Measurements from ENCODE around the gene ACTA2. TPM values are rescaled to one million over a fixed set of nuclear protein-coding genes. Genes with fewer than 3 reads are reported as not detected.

Gene ACTA2
- polyA plus RNA-seq, 1 experiment = 815 TPM

GRCh38 chr10:88901984-88902789 is 50.4 kb downstream of the ACTA2 start:
- Histone ChIP-seq H3K4me3 (ENCODE audit: low read depth, low read length) (no peak overlapping the region), H3K27ac (ENCODE audit: low read depth, low read length) (no peak overlapping the region), H3K9me3 (ENCODE audit: control insufficient read depth, insufficient read depth, low read length) (no peaks in the 10 kb centered on the region), H3K27me3 (ENCODE audit: control insufficient read depth, insufficient read depth, low read length) (no peaks in the 10 kb centered on the region)
- ChIA-PET CTCF (interaction anchor here (2.1 to 3.0 kb wide), 3 partner anchors 18 to 67 kb away, joined by 6 to 19 read pairs (median 15); no protein-coding TSS in a partner anchor), POLR2A (interaction anchor here (0.8 kb wide), 1 partner anchor 17 kb away, joined by 3 read pairs; no protein-coding TSS in a partner anchor)
- no peak for TF ChIP-seq CTCF (IDR thresholded peaks at IDR 0.05; ENCODE audit: low read depth, low read length)
- DNase-seq (ENCODE audit: low read depth, low spot score) = no peak

- H3K27ac ChIP-seq (ENCODE audit: low read depth, low read length) = no peak overlapping the region
- no peak for TF ChIP-seq CTCF (IDR thresholded peaks at IDR 0.05; ENCODE audit: low read depth, low read length)
Observed at GRCh38 chr10:88901206-88901983, 51.2 kb downstream of the ACTA2 start.

GRCh38 chr10:88899886-88900285 is 52.7 kb downstream of the ACTA2 start:
- no peak for DNase-seq (ENCODE audit: low read depth, low spot score)
- ChIA-PET POLR2A (no interaction called here), CTCF (interaction anchor here (1.5 to 3.0 kb wide), 4 partner anchors 15 to 65 kb away, joined by 4 to 19 read pairs (median 10); no protein-coding TSS in a partner anchor)
- no peak overlapping the region for H3K4me3 ChIP-seq (ENCODE audit: low read depth, low read length)
- TF ChIP-seq CTCF (IDR thresholded peaks at IDR 0.05; ENCODE audit: low read depth, low read length) = no peak
- no peaks in the 10 kb centered on the region for H3K9me3 ChIP-seq (ENCODE audit: control insufficient read depth, insufficient read depth, low read length)
- H3K27me3 ChIP-seq (ENCODE audit: control insufficient read depth, insufficient read depth, low read length) = no peaks in the 10 kb centered on the region
- H3K27ac ChIP-seq (ENCODE audit: low read depth, low read length) = no peak overlapping the region

More at GRCh38 chr10:88901206-88901983, 51.2 kb downstream of the ACTA2 start:
- H3K27me3 ChIP-seq (ENCODE audit: control insufficient read depth, insufficient read depth, low read length) = no peaks in the 10 kb centered on the region
- H3K4me3 ChIP-seq (ENCODE audit: low read depth, low read length) = no peak overlapping the region
- ChIA-PET POLR2A (interaction anchor here (0.5 to 0.8 kb wide), 2 partner anchors 8 to 16 kb away, joined by 3 to 4 read pairs; no protein-coding TSS in a partner anchor), CTCF (interaction anchor here (1.0 to 3.0 kb wide), 5 partner anchors 9 to 66 kb away, joined by 4 to 19 read pairs (median 6); no protein-coding TSS in a partner anchor)
- H3K9me3 ChIP-seq (ENCODE audit: control insufficient read depth, insufficient read depth, low read length) = no peaks in the 10 kb centered on the region
- DNase-seq (ENCODE audit: low read depth, low spot score) = no peak

- no peaks in the 10 kb centered on the region for H3K9me3 ChIP-seq (ENCODE audit: control insufficient read depth, insufficient read depth, low read length)
- no peak overlapping the region for H3K4me3 ChIP-seq (ENCODE audit: low read depth, low read length)
- DNase-seq (ENCODE audit: low read depth, low spot score) = no peak
- no peaks in the 10 kb centered on the region for H3K27me3 ChIP-seq (ENCODE audit: control insufficient read depth, insufficient read depth, low read length)
- no peak overlapping the region for H3K27ac ChIP-seq (ENCODE audit: low read depth, low read length)
- CTCF ChIA-PET = interaction anchor here (0.6 to 1.5 kb wide), 3 partner anchors 35 to 280 kb away, joined by 3 to 4 read pairs (median 4); no protein-coding TSS in a partner anchor
- no peak for TF ChIP-seq CTCF (IDR thresholded peaks at IDR 0.05; ENCODE audit: low read depth, low read length)
- POLR2A ChIA-PET = no interaction called here
Observed at GRCh38 chr10:88898727-88899126, 53.8 kb downstream of the ACTA2 start.
